Effector memory CD4-positive, alpha-beta T cell (primary cell): Measurements from ENCODE around the gene CAPN9.

ENCODE experiments used
- DNase-seq, 3 donors: peaks; one replicate each; pipeline ENCODE4 v3.0.0-alpha.2; 2020
- H3K27ac ChIP-seq: 2 replicates; pipeline ENCODE4 v1.7.0; 2013; ENCODE audit warnings: mild to moderate bottlenecking, low read length, moderate library complexity; ENCODE audit not compliant: insufficient read depth, poor library complexity, severe bottlenecking
- H3K27me3 ChIP-seq: replicated peaks from 2 replicates; pipeline ENCODE4 v1.7.0; 2013; ENCODE audit warnings: mild to moderate bottlenecking, low read length; ENCODE audit not compliant: insufficient read depth, control insufficient read depth, poor library complexity, severe bottlenecking
- H3K36me3 ChIP-seq: 2 replicates; pipeline ENCODE4 v1.7.0; 2013; ENCODE audit warnings: mild to moderate bottlenecking, low read length, moderate library complexity; ENCODE audit not compliant: control insufficient read depth, insufficient read depth
- H3K4me1 ChIP-seq: 2 replicates; pipeline ENCODE4 v1.7.0; 2013; ENCODE audit warnings: low read length, mild to moderate bottlenecking; ENCODE audit not compliant: control insufficient read depth, insufficient read depth, poor library complexity, severe bottlenecking
- H3K4me3 ChIP-seq: 2 replicates; pipeline ENCODE4 v1.7.0; 2013; ENCODE audit warnings: low read length, low read depth, mild to moderate bottlenecking; ENCODE audit not compliant: insufficient read depth, poor library complexity, severe bottlenecking
- H3K9me3 ChIP-seq: 2 replicates; pipeline ENCODE4 v1.7.0; 2013; ENCODE audit warnings: mild to moderate bottlenecking, low read length, moderate library complexity; ENCODE audit not compliant: control insufficient read depth

Gene CAPN9

DNA sequence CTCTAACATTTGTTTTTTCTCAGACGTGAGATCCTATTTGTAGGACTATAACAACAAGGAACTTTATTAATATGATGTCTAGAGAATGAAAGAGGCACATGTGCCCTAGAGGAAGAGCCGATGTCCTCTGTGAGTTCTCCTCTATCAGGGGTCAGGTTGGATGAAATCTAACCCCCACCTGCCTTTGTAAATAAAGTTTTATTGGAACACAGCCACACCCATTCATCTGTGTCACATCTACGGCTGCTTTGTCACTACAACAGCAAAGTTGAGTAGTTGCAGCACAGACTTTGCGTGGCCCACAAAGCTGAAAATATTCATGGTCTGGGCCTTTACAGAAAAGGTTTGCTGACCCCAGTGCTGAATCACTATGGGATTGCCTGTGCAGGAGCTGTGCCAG, 571 bp upstream of the CAPN9 start:
- DNase-seq = no peak
- no peak overlapping the region for H3K4me3 ChIP-seq
- H3K4me1 ChIP-seq = no peaks in the 10 kb centered on the region
- no peak overlapping the region for H3K27ac ChIP-seq
- H3K36me3 ChIP-seq = no peaks in the 10 kb centered on the region
- no peaks in the 10 kb centered on the region for H3K27me3 ChIP-seq
- H3K9me3 ChIP-seq = no peaks in the 10 kb centered on the region

DNA sequence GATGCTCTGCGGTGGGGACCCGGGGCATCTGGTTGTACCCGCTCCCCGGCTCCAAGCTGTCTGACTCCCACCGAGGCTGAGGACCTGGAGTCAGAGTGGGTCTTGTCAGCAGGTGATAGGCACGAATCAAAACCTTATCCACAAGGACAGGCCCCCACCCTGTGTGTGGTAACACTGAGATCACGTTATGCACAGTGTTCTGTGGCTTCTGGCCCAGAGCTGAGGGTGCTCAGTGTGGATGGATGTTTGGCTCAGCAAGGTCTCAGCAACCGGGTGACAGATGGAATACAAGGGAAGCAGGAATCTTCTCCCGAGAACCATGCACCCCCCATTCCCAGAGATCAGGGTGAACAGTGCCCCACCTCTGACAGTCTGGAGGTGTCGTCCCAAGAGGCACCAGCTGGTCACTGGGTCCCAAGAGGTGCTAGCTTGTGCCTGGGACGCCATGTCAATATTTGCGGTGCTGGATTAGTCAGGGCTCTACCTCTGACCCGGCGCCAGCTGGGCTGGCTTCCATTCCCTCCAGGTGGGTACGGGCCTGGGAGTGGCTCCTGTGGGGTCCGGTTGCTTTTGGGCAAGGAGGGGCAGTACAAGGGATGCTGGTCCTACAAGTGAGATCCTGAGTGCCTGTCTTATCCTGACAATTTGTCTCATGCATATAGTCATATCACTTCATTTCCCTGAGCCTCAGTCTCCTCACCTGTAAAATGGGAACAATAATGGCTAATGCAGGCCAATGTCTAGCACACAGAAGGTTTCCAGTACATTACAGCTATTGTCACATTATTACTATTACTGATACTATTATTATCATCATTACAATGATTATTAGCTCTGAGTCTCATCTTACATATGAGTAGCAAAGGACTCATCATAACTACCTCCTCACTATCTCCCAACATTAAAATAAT, 957 bp downstream of the CAPN9 start:
- no peaks in the 10 kb centered on the region for H3K9me3 ChIP-seq
- H3K27me3 ChIP-seq = no peaks in the 10 kb centered on the region
- H3K4me1 ChIP-seq = no peaks in the 10 kb centered on the region
- DNase-seq = no peak
- no peak overlapping the region for H3K4me3 ChIP-seq
- no peak overlapping the region for H3K27ac ChIP-seq
- no peaks in the 10 kb centered on the region for H3K36me3 ChIP-seq

DNA sequence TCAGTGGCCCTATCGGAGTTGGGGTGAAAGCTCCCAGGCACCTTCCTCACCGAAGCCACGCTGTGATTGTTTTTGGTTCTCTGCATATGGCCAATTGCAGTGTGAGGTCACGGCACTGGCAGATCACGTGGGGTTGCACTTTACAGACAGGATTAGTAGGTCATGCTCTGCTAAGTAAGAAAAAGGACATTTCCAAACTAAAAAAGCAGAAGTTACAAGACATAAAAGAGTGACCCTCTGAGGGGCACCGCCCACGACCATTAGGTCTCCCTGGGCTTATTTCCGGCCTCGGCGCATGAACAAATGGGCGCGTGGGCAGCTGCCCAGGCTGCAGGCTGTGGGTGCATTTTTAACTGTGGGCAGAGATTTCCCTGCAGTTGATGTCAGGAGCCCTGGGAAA, 2.0 kb downstream of the CAPN9 start:
- Histone ChIP-seq H3K4me1 (no peaks in the 10 kb centered on the region), H3K4me3 (no peak overlapping the region), H3K27ac (no peak overlapping the region), H3K27me3 (no peaks in the 10 kb centered on the region), H3K36me3 (no peaks in the 10 kb centered on the region), H3K9me3 (no peaks in the 10 kb centered on the region)
- DNase-seq = no peak

DNA sequence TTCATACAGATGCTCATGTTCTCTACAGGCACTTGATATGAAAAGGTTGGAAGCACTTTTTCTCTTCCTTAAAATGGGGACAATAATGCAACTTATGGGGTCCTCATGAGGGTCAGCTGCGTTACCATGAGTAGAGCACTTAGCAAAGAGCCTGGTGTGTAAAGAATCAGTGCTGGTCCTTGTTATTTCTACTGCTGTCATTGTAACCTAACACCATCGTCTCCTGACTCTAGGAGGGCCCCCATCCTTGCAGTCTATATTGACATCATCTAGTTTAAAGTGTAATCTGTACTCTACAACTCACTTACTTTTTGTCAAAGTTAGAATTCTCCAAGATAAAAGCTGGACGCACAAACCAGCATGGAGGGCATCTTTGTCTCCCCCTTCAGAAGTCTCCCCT, 2.4 kb downstream of the CAPN9 start:
- H3K27me3 ChIP-seq = no peaks in the 10 kb centered on the region
- no peak for DNase-seq
- H3K36me3 ChIP-seq = no peaks in the 10 kb centered on the region
- H3K4me3 ChIP-seq = no peak overlapping the region
- no peak overlapping the region for H3K27ac ChIP-seq
- no peaks in the 10 kb centered on the region for H3K4me1 ChIP-seq
- H3K9me3 ChIP-seq = no peaks in the 10 kb centered on the region

DNA sequence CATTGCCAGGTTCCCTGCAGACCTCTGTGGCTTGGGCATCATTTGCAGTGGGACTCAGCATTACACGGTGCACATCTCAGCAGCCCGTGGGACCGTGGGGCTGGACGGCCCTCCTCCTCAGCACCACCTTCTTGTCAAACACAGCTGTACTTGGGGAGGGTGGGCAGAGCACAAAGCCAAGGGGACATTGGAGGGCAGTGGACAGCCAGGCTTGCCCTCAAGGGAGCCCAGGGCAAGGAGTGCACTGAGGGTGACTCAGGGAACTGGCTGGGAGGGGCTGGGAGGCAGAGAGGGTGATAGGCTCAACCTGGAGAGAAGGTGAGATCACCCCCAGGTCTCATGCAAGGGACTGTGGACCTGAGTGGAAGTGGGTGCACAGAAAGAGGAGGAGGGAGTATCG, 3.4 kb downstream of the CAPN9 start:
- H3K36me3 ChIP-seq = no peaks in the 10 kb centered on the region
- DNase-seq = no peak

DNA sequence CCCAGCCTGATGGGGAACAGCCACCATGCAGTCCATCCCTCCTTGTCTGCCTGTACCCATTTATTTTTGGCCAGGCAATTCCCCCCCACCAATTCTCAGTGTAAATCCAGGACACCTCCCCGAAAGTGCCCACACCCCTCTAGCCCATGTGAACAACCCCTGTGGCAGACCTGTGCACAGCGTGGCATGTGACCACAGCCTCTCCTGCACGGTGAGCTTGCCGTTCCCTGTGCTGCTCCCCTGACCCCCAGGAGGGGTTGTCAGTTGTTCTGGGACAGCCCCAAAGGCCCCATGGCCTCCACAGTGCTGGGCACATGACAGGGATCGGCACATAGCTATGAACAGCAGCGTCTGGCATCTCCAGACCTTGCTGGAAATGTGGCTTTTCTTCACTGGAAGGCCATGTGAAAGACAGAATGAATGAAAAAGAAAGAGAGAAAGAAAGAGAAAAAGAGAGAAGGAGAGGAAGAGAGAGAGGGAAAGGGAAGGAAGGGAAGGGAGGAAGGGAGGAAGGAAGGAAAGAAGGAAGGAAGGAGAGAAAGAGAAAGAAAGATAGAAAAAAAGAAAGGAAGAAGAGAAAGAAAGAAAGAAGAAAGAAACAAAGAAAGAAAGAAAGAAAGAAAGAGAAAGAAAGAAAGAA, 3.9 kb downstream of the CAPN9 start:
- DNase-seq = no peak
- Histone ChIP-seq H3K36me3 (no peaks in the 10 kb centered on the region), H3K9me3 (no peaks in the 10 kb centered on the region), H3K4me3 (no peak overlapping the region), H3K27me3 (no peaks in the 10 kb centered on the region), H3K4me1 (no peaks in the 10 kb centered on the region), H3K27ac (no peak overlapping the region)

More for the DNA sequence above, 3.4 kb downstream of the CAPN9 start:
- no peaks in the 10 kb centered on the region for H3K9me3 ChIP-seq
- H3K27ac ChIP-seq = no peak overlapping the region
- no peaks in the 10 kb centered on the region for H3K4me1 ChIP-seq
- no peaks in the 10 kb centered on the region for H3K27me3 ChIP-seq
- no peak overlapping the region for H3K4me3 ChIP-seq

DNA sequence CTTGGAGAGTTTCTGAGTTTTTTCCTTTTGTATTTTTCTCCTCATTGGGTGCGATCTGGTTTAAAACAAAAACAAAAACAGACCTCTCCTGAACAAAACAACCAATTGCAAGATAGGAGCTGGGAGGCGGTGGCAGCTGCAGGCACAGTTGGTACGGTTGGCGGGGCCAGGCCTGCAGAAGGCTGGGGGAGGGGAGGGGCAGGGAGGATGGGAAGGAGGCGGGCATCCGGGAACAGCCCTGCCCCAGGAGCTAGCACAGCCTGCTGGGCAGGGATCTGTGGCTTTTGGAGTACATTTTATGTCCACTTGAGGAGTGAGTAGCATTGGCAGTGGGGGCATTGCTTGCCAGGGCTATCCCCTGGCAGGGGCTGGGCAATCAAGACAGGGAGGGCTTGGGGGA, 5.2 kb downstream of the CAPN9 start:
- Histone ChIP-seq H3K4me1 (no peaks in the 10 kb centered on the region), H3K9me3 (no peaks in the 10 kb centered on the region), H3K27me3 (no peaks in the 10 kb centered on the region), H3K27ac (no peak overlapping the region), H3K4me3 (no peak overlapping the region), H3K36me3 (no peaks in the 10 kb centered on the region)
- DNase-seq = no peak

DNA sequence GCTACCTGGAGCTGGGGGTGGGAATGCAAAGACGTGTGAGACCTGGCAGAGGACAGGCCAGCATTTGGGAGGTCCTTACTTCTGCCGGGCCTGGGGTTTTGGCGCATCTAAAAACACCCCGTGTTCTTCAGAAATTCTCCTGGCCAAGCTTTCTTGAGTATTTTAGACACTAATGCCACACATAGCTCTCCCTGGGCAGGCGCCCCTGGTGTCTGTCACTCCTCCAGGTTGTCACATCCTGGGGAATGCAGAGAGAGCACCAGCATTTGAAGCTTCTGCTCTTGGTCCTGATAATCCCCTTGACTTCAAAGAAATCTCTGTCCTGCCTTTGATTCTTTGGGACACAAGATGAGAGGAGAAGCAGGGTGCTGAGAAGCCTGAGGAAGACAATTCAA, 6.0 kb downstream of the CAPN9 start:
- no peaks in the 10 kb centered on the region for H3K9me3 ChIP-seq
- no peaks in the 10 kb centered on the region for H3K36me3 ChIP-seq
- H3K4me3 ChIP-seq = no peak overlapping the region
- no peaks in the 10 kb centered on the region for H3K27me3 ChIP-seq
- DNase-seq = no peak
- H3K27ac ChIP-seq = no peak overlapping the region
- H3K4me1 ChIP-seq = no peaks in the 10 kb centered on the region

DNA sequence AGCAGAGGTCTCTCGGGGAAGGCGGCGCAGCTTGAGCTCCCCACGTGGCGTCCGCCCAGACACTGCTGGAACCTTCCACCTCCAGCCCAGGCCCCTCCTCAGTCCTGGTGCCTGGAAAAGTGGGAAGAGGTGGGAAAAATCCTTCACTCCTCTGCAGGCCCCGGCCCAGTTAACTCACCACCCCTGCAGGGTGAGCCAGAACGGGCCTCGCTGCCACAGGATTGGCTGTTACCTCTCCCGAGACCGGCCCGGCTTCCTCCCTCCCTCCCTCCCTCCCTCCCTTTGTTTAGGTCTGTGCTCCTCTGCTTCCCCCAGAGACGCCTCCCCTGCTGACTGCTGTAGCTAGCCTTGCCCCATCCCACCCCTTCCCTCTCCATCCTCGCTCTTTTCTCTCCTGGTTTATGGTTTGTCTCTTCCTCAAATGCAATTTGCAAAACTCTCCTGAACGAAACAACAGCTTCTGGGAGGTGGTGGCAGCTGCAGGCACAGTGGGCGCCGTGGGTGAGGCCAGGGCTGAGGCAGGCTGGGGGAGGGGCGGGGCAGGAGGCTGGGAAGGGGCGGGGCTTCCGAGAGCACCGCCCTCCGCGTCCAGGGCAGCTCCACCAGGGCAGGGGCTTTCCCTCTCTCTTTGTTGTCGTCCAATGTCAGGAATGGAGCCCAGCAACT, 6.5 kb downstream of the CAPN9 start:
- H3K4me1 ChIP-seq = no peaks in the 10 kb centered on the region
- H3K36me3 ChIP-seq = no peaks in the 10 kb centered on the region
- no peak overlapping the region for H3K27ac ChIP-seq
- H3K4me3 ChIP-seq = no peak overlapping the region
- no peak for DNase-seq
- H3K27me3 ChIP-seq = no peaks in the 10 kb centered on the region
- no peaks in the 10 kb centered on the region for H3K9me3 ChIP-seq

DNA sequence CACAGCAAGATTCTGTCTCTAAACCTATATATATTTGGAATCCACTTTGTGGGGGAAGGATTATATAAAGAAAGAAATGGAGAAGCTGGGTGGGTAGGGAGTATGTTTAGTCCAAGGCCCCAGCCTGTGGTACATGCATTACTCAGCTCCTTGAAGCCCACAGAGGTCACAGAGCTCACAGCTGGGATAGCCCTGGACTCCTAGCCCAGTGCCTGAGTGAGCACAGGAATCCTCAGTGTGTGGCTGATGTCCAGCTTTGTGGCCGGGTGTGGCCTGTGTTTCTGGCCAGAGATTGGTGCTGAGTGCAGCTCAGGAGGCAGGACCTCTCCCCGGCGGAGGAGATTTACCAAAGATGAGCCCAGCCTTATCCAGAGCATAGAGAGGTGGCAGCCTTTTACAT, 7.6 kb downstream of the CAPN9 start:
- H3K27ac ChIP-seq = no peak overlapping the region
- no peak overlapping the region for H3K4me3 ChIP-seq
- H3K36me3 ChIP-seq = no peaks in the 10 kb centered on the region
- no peaks in the 10 kb centered on the region for H3K4me1 ChIP-seq
- no peaks in the 10 kb centered on the region for H3K27me3 ChIP-seq
- DNase-seq = no peak
- no peaks in the 10 kb centered on the region for H3K9me3 ChIP-seq
